Measurements from ENCODE around the gene IMMP2L. TPM values are rescaled to one million over a fixed set of nuclear protein-coding genes. Genes with fewer than 3 reads are reported as not detected.

Gene IMMP2L
- total RNA-seq, 1 experiment from 2014 or later: 8.8 TPM

- Histone ChIP-seq H3K4me1 (ENCODE audit: control insufficient read depth, insufficient read depth, low read length) (no peaks in the 10 kb centered on the region), H3K27me3 (ENCODE audit: control insufficient read depth, insufficient read depth, low read length) (no peaks in the 10 kb centered on the region), H3K9me3 (ENCODE audit: control insufficient read depth, insufficient read depth, low read depth, low read length) (no peaks in the 10 kb centered on the region), H3K36me3 (ENCODE audit: control insufficient read depth, insufficient read depth, low read length) (no peaks in the 10 kb centered on the region), H3K4me3 (ENCODE audit: low read depth in 2 of 2, low read length in 2 of 2) (no peak overlapping the region), H3K27ac (ENCODE audit: low read length) (no peak overlapping the region)
- no TSS peak for BruUV-seq (replicated peaks)
- intact Hi-C loops (cut with micrococcal nuclease; ENCODE audit: unreplicated experiment) (no loop called here), in situ Hi-C loops (cut with HindIII; ENCODE audit: low pct_unique_long_range_greater_than_20kb, low sequenced_read_pairs) (no loop called here)
- TF ChIP-seq REST (IDR thresholded peaks at IDR 0.05; ENCODE audit: insufficient read depth in 1 of 2, low read depth in 2 of 2, low read length in 1 of 2) (no peak), POLR2AphosphoS5 (IDR thresholded peaks at IDR 0.05; ENCODE audit: low read depth, low read length) (no peak), SIN3A (IDR thresholded peaks at IDR 0.05; ENCODE audit: borderline replicate concordance, insufficient read depth, low read depth, low read length) (no peak), TCF7L2 (IDR thresholded peaks at IDR 0.05; ENCODE audit: low read depth, low read length) (no peak), CTCF (IDR thresholded peaks at IDR 0.05) (no peak)
- ChIA-PET CTCF (no interaction called here), POLR2A (no interaction called here)
- ATAC-seq: no peak
- no peak for DNase-seq (ENCODE audit: low read depth, low spot score)
Measured at GRCh38 chr7:110918949-110919548, 643.2 kb downstream of the IMMP2L start.

DNA sequence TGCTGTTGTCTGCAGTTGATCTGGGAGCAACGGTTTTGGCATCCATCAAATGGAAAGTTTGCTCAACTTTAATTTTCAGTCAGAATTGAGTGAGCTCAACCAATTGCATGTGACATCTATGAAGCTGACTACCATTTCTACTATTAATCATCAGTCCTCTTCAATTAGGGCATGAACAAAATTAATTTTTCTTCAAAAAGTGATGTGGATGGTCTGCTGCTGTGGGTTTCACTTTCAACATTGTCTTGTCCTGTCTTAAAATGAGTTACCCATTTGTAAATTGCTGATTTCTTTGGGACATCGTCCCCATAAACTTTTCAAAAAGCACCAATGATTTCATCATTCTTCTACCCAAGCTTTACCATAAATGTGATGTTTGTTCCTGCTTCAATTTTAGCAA, 648.0 kb downstream of the IMMP2L start:
- H3K4me3 ChIP-seq (ENCODE audit: low read depth in 2 of 2, low read length in 2 of 2): no peak overlapping the region
- ChIA-PET CTCF (no interaction called here), POLR2A (no interaction called here)
- H3K27me3 ChIP-seq (ENCODE audit: control insufficient read depth, insufficient read depth, low read length): no peaks in the 10 kb centered on the region
- H3K36me3 ChIP-seq (ENCODE audit: control insufficient read depth, insufficient read depth, low read length): no peaks in the 10 kb centered on the region
- intact Hi-C loops (cut with micrococcal nuclease; ENCODE audit: unreplicated experiment) (no loop called here), in situ Hi-C loops (cut with HindIII; ENCODE audit: low pct_unique_long_range_greater_than_20kb, low sequenced_read_pairs) (no loop called here)
- H3K27ac ChIP-seq (ENCODE audit: low read length): no peak overlapping the region
- DNase-seq (ENCODE audit: low read depth, low spot score) (no peak), ATAC-seq (no peak)
- no peak for TF ChIP-seq CTCF (IDR thresholded peaks at IDR 0.05)
- TF ChIP-seq SIN3A (IDR thresholded peaks at IDR 0.05; ENCODE audit: borderline replicate concordance, insufficient read depth, low read depth, low read length): no peak
- TF ChIP-seq POLR2AphosphoS5 (IDR thresholded peaks at IDR 0.05; ENCODE audit: low read depth, low read length): no peak
- no peak for TF ChIP-seq REST (IDR thresholded peaks at IDR 0.05; ENCODE audit: insufficient read depth in 1 of 2, low read depth in 2 of 2, low read length in 1 of 2)
- TF ChIP-seq TCF7L2 (IDR thresholded peaks at IDR 0.05; ENCODE audit: low read depth, low read length): no peak
- H3K4me1 ChIP-seq (ENCODE audit: control insufficient read depth, insufficient read depth, low read length): no peaks in the 10 kb centered on the region
- BruUV-seq (replicated peaks): no TSS peak
- H3K9me3 ChIP-seq (ENCODE audit: control insufficient read depth, insufficient read depth, low read depth, low read length): no peaks in the 10 kb centered on the region
